GM18502 (cell line): Measurements from ENCODE around the gene PDIA2.

Source experiments
- ATAC-seq: cut with Tn5 transposase; IDR thresholded peaks from one replicate; pipeline ENCODE4 v1.9.1; 2021; ENCODE audit warnings: mild to moderate bottlenecking; ENCODE audit not compliant: unreplicated experiment, poor library complexity

PDIA2 gene

GRCh38 chr16:278863-279366 is 4.0 kb upstream of the PDIA2 start:
- no peak for ATAC-seq

GRCh38 chr16:279531-279930 is 3.4 kb upstream of the PDIA2 start:
- no peak for ATAC-seq

GRCh38 chr16:280005-280460 is 2.9 kb upstream of the PDIA2 start:
- ATAC-seq = no peak

- no peak for ATAC-seq
Measured at GRCh38 chr16:280552-280951, 2.4 kb upstream of the PDIA2 start, which contains the start of gene ARHGDIG. Gene ARHGDIG (plus strand): TSS chr16:280591. CDS start chr16:280681, 90 bp downstream.

- ATAC-seq = no peak
Measured at GRCh38 chr16:280991-281659, 1.8 kb upstream of the PDIA2 start.

- no peak for ATAC-seq
Measured at GRCh38 chr16:281660-282255, 1.2 kb upstream of the PDIA2 start.

GRCh38 chr16:282491-282890 is 473 bp upstream of the PDIA2 start:
- ATAC-seq = no peak

- no peak for ATAC-seq
Measured at GRCh38 chr16:284204-285120, 1.5 kb downstream of the PDIA2 start.

GRCh38 chr16:285146-286055 is 2.4 kb downstream of the PDIA2 start:
- no peak for ATAC-seq

GRCh38 chr16:286491-287297 is 3.7 kb downstream of the PDIA2 start:
- ATAC-seq = no peak

- ATAC-seq = no peak
Measured at GRCh38 chr16:287298-287811, 4.4 kb downstream of the PDIA2 start.

- ATAC-seq = no peak
Measured at GRCh38 chr16:287981-288920, 5.3 kb downstream of the PDIA2 start.

GRCh38 chr16:289395-289997 is 6.5 kb downstream of the PDIA2 start:
- no peak for ATAC-seq

GRCh38 chr16:290015-290680 is 7.2 kb downstream of the PDIA2 start:
- ATAC-seq = no peak

GRCh38 chr16:290681-291405 is 7.9 kb downstream of the PDIA2 start:
- no peak for ATAC-seq

GRCh38 chr16:291539-291938 is 8.6 kb downstream of the PDIA2 start:
- no peak for ATAC-seq
